Muscle of leg (tissue), 16 donors: Measurements from ENCODE around the gene MASP2. TPM values are rescaled to one million over a fixed set of nuclear protein-coding genes. Genes with fewer than 3 reads are reported as not detected.
"Not testable (repeated sequence)": the region's sequence is repeated elsewhere in the genome, so short reads cannot be mapped to it uniquely, and the experiment has no call there.

Source experiments
- DNase-seq: peaks from one replicate; pipeline ENCODE4 v3.0.0; 2013
- H3K27ac ChIP-seq: one replicate; pipeline ENCODE4 v1.5.1; 2013; ENCODE audit warnings: mild to moderate bottlenecking, low read length, control low read depth
- H3K27me3 ChIP-seq: one replicate; pipeline ENCODE4 v1.6.1; 2013; ENCODE audit warnings: low read length; ENCODE audit not compliant: control insufficient read depth, insufficient read depth
- H3K36me3 ChIP-seq: one replicate; pipeline ENCODE4 v1.6.1; 2013; ENCODE audit warnings: low read length; ENCODE audit not compliant: control insufficient read depth, insufficient read depth
- H3K4me1 ChIP-seq: one replicate; pipeline ENCODE4 v1.6.1; 2013; ENCODE audit warnings: low read length; ENCODE audit not compliant: control insufficient read depth, insufficient read depth
- H3K4me3 ChIP-seq: one replicate; pipeline ENCODE4 v1.5.1; 2013; ENCODE audit warnings: low read length, control low read depth
- H3K9me3 ChIP-seq: replicated peaks from 2 replicates; pipeline ENCODE4 v1.6.1; 2013; ENCODE audit warnings: low read depth, low read length; ENCODE audit not compliant: control insufficient read depth
- WGBS: methylation state at CpG from one replicate; pipeline ENCODE4 v1.1.5; 2013; ENCODE audit warnings: missing lambda C conversion rate; ENCODE audit not compliant: insufficient coverage; 5-methylcytosine and 5-hydroxymethylcytosine counted together
- long read RNA-seq, 11 donors: transcript quantifications; one replicate each; lab custom pipeline, GENCODE V29; 2026
- polyA plus RNA-seq, 8 donors: library from polyadenylated mRNA; unstranded; fragments of 120-200 nt; gene quantifications; one replicate each; pipeline versions ENCODE4 v1.2.1 to v1.2.3, GENCODE V29; 2013; ENCODE audit warnings: inconsistent platforms in 1 of 8, low replicate concordance in 1 of 8; ENCODE audit not compliant: insufficient read length in 8 of 8, insufficient read depth in 1 of 8
- total RNA-seq: library from RNA; stranded (reverse); fragments of 120-200 nt; gene quantifications from one replicate; pipeline ENCODE4 v1.2.4, GENCODE V29; 2013

The MASP2 gene
- total RNA-seq (not detected), polyA plus RNA-seq (1 to 10 TPM; 1.1 to 6.9 (median 2.6) TPM)
- long read RNA-seq, donor 1, result 0 reads
- long read RNA-seq, donor 2, result 0 reads
- long read RNA-seq, donor 3, result 0 reads
- long read RNA-seq, donor 4, result 0 reads
- long read RNA-seq, donor 5, partial matches to known transcripts, result 35 of 109 reads
- long read RNA-seq, donor 5, other reads (novel, unspliced or antisense), result 74 of 109 reads
- long read RNA-seq, donor 6, result 0 reads
- long read RNA-seq, donor 7, result 0 reads
- long read RNA-seq, donor 8, result 0 reads
- long read RNA-seq, donor 9, partial matches to known transcripts, result 0 of 1 reads
- long read RNA-seq, donor 9, other reads (novel, unspliced or antisense), result 0 of 1 reads
- long read RNA-seq, donor 10, result 0 reads
- long read RNA-seq, donor 11, result 0 reads

- WGBS, result 85% methylated on average over 28 of the region's 28 CpGs
- H3K27ac ChIP-seq, result no peak within 1 kb of the TSS
- H3K4me1 ChIP-seq, result peaks cover 12% of the 10 kb centered on the region
- H3K36me3 ChIP-seq, result no peaks in the 10 kb centered on the region
- no peaks in the 10 kb centered on the region for H3K27me3 ChIP-seq
- no peak for DNase-seq
- H3K4me3 ChIP-seq, result no peak within 1 kb of the TSS
- no peaks in the 10 kb centered on the region for H3K9me3 ChIP-seq
Measured at GRCh38 chr1:11046625-11047365, at the start of gene MASP2. TSS of gene MASP2 (minus strand) at chr1:11047239. CDS start at chr1:11047207, 32 bp downstream.

- not testable (repeated sequence) for H3K4me3 ChIP-seq, DNase-seq, H3K27ac ChIP-seq, H3K4me1 ChIP-seq, H3K9me3 ChIP-seq, H3K27me3 ChIP-seq
- peaks cover 52% of the 10 kb centered on the region for H3K36me3 ChIP-seq
- WGBS, result no CpG with 5 or more reads among the region's 3 CpGs
Measured at GRCh38 chr1:11083784-11084183, 36.7 kb upstream of the MASP2 start.

DNA sequence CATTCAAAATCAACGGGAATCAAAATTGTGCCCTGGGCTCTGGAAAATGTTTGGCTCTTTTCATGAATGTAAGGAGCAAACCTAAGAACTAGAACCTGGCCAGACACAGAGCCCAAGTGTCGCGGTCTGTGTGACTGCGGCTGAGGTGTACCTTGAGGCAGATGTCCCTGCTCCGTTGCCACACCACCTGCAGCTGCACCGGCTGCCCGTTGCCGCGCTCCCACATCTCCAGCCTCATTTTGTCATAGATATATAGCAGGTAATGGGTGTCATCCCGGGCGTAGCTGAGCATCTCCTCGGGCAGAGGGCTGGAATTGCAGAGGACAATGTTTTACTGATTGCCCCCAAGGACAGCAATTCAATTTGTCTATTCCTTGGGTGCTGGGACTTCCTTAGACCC, 33.9 kb upstream of the MASP2 start:
- H3K9me3 ChIP-seq, result no peaks in the 10 kb centered on the region
- WGBS, result 100% methylated on average over 3 of the region's 12 CpGs
- H3K4me1 ChIP-seq, result no peaks in the 10 kb centered on the region
- H3K27me3 ChIP-seq, result no peaks in the 10 kb centered on the region
- no peak overlapping the region for H3K4me3 ChIP-seq
- DNase-seq, result no peak
- H3K36me3 ChIP-seq, result peaks cover 64% of the 10 kb centered on the region
- no peak overlapping the region for H3K27ac ChIP-seq

- H3K9me3 ChIP-seq, result no peaks in the 10 kb centered on the region
- no peaks in the 10 kb centered on the region for H3K4me1 ChIP-seq
- H3K4me3 ChIP-seq, result no peak overlapping the region
- no peaks in the 10 kb centered on the region for H3K27me3 ChIP-seq
- WGBS, result 100% methylated on average over 2 of the region's 2 CpGs
- peaks cover 82% of the 10 kb centered on the region for H3K36me3 ChIP-seq
- no peak overlapping the region for H3K27ac ChIP-seq
- no peak for DNase-seq
Measured at GRCh38 chr1:11078631-11079030, 31.6 kb upstream of the MASP2 start.

DNA sequence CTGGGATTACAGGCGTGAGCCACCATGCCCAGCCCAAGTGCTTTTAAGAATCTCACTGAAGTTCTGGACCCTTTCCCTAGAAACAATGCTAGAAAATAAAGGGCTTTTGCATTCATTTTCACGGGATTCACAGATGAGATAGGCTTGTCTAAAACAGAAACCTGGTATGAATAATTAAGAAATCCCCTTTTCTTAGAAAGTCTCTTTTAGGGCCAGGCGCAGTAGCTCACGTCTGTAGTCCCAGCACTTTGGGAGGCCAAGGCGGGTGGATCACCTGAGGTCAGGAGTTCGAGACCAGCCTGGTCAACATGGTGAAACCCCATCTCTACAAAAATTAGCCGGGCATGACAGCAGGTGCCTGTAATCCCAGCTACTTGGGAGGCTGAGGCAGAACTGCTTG, 26.4 kb upstream of the MASP2 start:
- H3K27me3 ChIP-seq, H3K27ac ChIP-seq, H3K4me3 ChIP-seq, DNase-seq, H3K9me3 ChIP-seq, H3K4me1 ChIP-seq: not testable (repeated sequence)
- no CpG with 5 or more reads among the region's 7 CpGs for WGBS
- peaks cover 90% of the 10 kb centered on the region for H3K36me3 ChIP-seq

DNA sequence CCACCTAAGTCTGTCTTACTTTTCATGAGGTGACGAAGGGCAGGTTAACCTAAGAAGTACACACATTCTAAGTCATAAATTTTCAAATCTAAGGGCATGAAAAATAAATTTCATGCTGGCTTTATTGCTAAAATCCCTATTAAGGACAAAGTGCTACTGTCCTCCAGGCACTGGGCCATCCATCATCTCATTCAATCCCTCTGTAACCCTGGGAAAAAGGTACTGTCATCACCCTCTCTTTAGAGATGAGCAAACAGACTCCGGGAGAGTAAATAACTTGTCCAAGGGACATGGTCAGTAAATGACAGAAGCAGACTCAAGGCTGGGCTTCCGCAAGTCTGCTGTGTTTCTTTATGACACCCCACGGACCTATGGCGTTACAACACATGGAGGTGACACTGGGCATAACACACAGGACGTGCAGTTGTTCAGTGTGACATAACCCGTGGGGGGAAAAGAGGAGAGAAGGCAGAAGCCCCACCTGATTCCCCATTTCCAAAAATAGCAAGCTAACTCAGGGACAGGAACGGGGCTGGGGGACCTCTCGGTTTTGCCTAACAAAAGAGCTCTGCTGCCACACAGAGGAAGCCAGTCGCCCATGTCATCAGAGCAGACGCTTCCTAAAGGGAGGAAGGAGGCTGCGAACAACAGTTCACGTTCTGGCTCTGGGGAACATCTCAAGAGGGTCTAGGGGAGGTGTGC, 25.3 kb upstream of the MASP2 start:
- DNase-seq, result no peak

DNA sequence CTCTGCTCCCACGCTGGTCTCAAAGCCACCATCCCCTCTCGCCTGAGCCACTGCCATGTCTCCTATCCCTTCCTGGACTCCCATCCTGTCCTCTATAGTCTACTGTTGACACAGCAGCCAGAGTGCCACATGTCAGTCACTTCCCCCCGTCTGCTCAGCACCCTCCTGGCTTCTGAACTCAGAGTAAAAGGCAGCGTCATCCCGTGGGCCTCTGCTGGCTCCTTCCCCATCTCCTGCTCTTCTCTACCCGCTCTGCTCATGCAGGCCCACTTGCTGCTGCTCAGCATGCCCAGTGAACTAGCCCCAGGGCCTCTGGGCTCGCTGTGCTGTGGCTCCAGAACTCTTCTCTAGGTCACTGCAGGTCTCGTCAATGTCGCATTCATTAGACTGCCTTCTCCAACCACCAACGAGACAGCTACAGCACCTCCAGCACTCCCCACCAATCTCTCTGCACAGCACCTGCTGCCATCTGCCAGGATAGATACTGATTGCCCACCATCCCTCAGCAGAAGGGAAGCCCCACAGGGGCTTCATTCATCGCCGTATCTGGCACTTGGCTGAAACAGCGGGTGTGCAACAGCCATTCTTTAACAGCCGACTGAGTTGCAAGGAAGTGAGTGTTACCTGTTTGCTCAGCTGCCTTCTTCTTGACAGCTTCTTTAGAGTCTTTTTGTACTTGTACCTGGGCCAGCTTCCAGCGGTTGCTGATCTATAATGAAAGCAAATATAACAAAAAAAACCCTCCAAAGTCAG, 24.6 kb upstream of the MASP2 start:
- Histone ChIP-seq H3K27me3 (no peaks in the 10 kb centered on the region), H3K4me3 (no peak overlapping the region), H3K27ac (no peak overlapping the region), H3K9me3 (no peaks in the 10 kb centered on the region), H3K4me1 (no peaks in the 10 kb centered on the region), H3K36me3 (peaks cover 88% of the 10 kb centered on the region)
- DNase-seq, result no peak
- WGBS, result 89% methylated on average over 7 of the region's 15 CpGs

More for the DNA sequence above, 25.3 kb upstream of the MASP2 start:
- Histone ChIP-seq H3K27ac (no peak overlapping the region), H3K36me3 (peaks cover 92% of the 10 kb centered on the region), H3K27me3 (no peaks in the 10 kb centered on the region), H3K4me3 (no peak overlapping the region), H3K4me1 (no peaks in the 10 kb centered on the region), H3K9me3 (no peaks in the 10 kb centered on the region)
- WGBS, result 67% methylated on average over 6 of the region's 13 CpGs

DNA sequence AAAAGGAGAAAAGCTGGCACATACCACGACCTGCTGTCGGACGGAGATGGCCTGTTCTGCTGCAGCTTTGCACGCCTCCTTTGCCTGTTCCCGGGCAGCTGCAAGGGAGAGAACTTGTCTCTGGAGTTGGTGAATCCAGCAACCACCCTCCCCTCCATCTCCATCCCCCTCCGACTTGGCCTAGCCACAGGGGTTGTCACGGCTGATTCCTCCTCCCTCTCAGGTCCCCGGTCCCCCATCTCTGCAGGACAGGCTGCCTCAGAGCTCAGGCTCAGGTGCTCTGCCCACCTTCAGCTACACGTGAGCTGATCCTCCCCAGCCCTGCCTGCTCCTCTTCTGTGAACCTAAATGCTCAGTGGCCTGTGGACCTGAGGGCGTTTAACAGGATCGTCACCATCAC, 23.8 kb upstream of the MASP2 start:
- no peaks in the 10 kb centered on the region for H3K27me3 ChIP-seq
- WGBS, result 77% methylated on average over 9 of the region's 11 CpGs
- no peaks in the 10 kb centered on the region for H3K9me3 ChIP-seq
- H3K27ac ChIP-seq, result no peak overlapping the region
- H3K36me3 ChIP-seq, result peaks cover 88% of the 10 kb centered on the region
- DNase-seq, result no peak
- H3K4me3 ChIP-seq, result no peak overlapping the region
- no peaks in the 10 kb centered on the region for H3K4me1 ChIP-seq

- Histone ChIP-seq H3K9me3 (no peaks in the 10 kb centered on the region), H3K27me3 (no peaks in the 10 kb centered on the region), H3K36me3 (peaks cover 82% of the 10 kb centered on the region), H3K4me3 (no peak overlapping the region), H3K4me1 (no peaks in the 10 kb centered on the region), H3K27ac (no peak overlapping the region)
- 88% methylated on average over 15 of the region's 17 CpGs for WGBS
- DNase-seq, result no peak
Measured at GRCh38 chr1:11068600-11069473, 21.8 kb upstream of the MASP2 start.
